Lower lobe of right lung (tissue), 2 donors: ENCODE data around the gene RIPOR3. TPM values are rescaled to one million over a fixed set of nuclear protein-coding genes. Genes with fewer than 3 reads are reported as not detected.
A peak's percentile ranks its signal among the peaks of the same experiment; 100 is the strongest.

Experiments
- ATAC-seq, 2 donors: fragments of 200-7000 bp; cut with Tn5 transposase; one replicate each; pipeline ENCODE4 v1.9.1; 2020 to 2022; ENCODE audit warnings: mild to moderate bottlenecking in 2 of 2, moderate library complexity in 2 of 2
- DNase-seq: peaks from one replicate; pipeline ENCODE4 v3.0.0-alpha.2; 2020
- H3K27ac ChIP-seq: fragments of 200-600 bp; one replicate; pipeline ENCODE4 v1.8.0; 2022
- H3K27me3 ChIP-seq: fragments of 200-600 bp; one replicate; pipeline ENCODE4 v1.8.0; 2022; ENCODE audit warnings: low read depth
- H3K36me3 ChIP-seq: fragments of 200-600 bp; one replicate; pipeline ENCODE4 v1.8.0; 2022; ENCODE audit warnings: mild to moderate bottlenecking
- H3K4me1 ChIP-seq: fragments of 200-600 bp; one replicate; pipeline ENCODE4 v1.8.0; 2022
- H3K4me3 ChIP-seq: fragments of 200-600 bp; one replicate; pipeline ENCODE4 v1.8.0; 2022; ENCODE audit warnings: mild to moderate bottlenecking
- H3K9me3 ChIP-seq: fragments of 200-600 bp; one replicate; pipeline ENCODE4 v1.8.0; 2022
- CTCF ChIP-seq: fragments of 200-600 bp; IDR thresholded peaks from one replicate; pipeline ENCODE4 v1.8.0; 2022; ENCODE audit warnings: antibody characterized with exemption, mild to moderate bottlenecking
- intact Hi-C: fragments of 100-400 bp; cut with DNase I; formaldehyde crosslinking; loops from one replicate; pipeline ENCODE4 v1.11.0; 2022
- total RNA-seq: library from RNA; stranded (reverse); fragmentation: NEBNext Ultra II Directional; extraction: Animal tissue kit (Norgen Biotek cat#: 25700); gene quantifications from one replicate; pipeline ENCODE4 v1.2.1, GENCODE V29; 2021
- donor health status: DM: no; HTN: yes; CAD: no; lungs with severe emphysema.

Gene RIPOR3
- total RNA-seq, 1 donor from 2014 or later, result 11.0 TPM

DNA sequence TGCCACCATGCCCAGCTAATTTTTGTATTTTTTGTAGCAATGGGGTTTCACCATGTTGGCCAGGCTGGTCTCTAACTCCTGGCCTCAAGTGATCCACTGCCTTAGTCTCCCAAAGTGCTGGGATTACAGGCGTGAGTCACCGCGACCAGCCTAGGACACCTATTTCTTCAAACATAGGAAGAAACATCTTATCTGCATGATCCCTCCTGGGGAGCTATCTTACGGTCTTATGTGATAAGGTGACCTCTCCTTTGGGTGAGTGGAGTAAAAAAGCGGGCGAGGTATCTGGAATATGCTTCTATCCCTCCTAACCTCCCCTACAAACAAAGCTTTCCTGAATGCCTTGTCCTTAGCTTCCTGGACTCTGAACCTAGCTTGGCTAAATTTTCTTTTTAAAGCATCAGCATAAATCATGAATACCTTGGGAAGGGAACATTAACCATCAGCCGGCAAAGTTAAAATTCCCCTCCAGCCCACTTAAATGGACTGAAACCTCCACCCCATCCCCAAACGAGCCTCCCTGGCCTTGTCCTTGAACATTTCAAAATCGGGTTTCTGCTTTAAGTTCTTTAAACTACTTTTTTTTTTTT, 24.5 kb downstream of the RIPOR3 start:
- no peak for ATAC-seq
- peaks cover 4% of the 10 kb centered on the region for H3K4me1 ChIP-seq
- no peaks in the 10 kb centered on the region for H3K9me3 ChIP-seq
- H3K27me3 ChIP-seq, result no peaks in the 10 kb centered on the region
- no peaks in the 10 kb centered on the region for H3K36me3 ChIP-seq
- no peak overlapping the region for H3K27ac ChIP-seq
- DNase-seq, result no peak
- TF ChIP-seq CTCF, result no peak
- intact Hi-C loops, result no loop called here
- no peak overlapping the region for H3K4me3 ChIP-seq

DNA sequence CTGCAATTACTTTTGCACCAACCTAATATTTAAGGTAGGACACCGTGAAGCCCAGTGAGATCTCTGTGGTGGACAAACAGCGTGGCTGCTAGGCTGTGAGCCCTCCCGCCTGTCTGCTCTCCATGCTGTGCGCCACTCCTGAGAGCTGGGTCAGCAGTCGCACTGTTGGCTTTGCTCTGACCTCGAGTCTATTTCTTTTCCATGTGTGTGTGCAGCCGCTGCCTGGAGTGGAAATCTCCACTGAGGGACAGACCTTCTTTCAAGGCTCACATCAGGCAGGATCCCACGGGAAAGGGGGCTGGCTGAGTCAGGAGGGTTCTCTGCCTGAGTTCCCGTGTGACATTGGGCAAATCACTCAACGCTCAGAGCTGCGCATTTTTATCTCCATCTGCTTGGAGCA, 27.1 kb downstream of the RIPOR3 start:
- Histone ChIP-seq H3K4me1 (peaks cover 17% of the 10 kb centered on the region), H3K27me3 (no peaks in the 10 kb centered on the region), H3K9me3 (no peaks in the 10 kb centered on the region), H3K27ac (no peak overlapping the region), H3K4me3 (no peak overlapping the region), H3K36me3 (no peaks in the 10 kb centered on the region)
- TF ChIP-seq CTCF, result no peak
- no peak for DNase-seq
- intact Hi-C loops, result no loop called here
- no peak for ATAC-seq

DNA sequence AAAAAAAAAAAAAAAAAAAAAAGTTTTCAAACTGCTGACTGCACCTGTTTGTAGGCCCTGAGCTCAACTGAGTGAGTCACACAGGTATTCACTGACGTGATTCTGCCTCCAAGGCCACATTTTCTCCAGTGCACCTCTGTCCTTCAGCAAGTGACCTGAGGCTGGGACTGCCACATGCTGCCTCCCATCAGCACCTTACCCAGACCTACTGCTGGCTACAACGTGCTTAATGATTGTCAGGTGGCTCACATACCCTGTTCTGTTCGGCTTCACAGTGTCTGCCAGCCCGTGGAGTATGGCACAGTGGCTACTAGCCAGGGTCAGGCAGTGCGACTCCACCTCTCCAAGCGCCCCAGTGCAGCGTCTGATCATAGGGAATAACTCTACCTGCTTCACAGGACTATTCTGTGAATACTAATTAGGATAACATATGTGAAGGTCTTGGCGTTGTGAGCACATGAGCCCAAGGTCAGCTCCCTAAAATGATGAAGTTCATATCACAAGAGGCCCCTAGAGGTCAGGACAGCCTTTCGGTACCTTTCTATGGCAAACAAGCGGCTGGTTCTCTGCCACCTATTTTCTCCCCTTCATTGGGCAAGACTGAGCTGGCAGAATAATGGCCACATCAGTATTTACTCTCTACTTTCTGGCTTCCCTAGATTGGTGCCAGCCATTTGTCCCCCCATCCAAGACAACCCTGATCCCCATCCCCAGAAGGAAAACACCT, 28.1 kb downstream of the RIPOR3 start:
- Histone ChIP-seq H3K4me1 (peaks cover 17% of the 10 kb centered on the region), H3K4me3 (no peak overlapping the region), H3K27me3 (no peaks in the 10 kb centered on the region), H3K9me3 (no peaks in the 10 kb centered on the region), H3K27ac (no peak overlapping the region), H3K36me3 (no peaks in the 10 kb centered on the region)
- DNase-seq, result no peak
- intact Hi-C loops, result no loop called here
- peak; percentile 25 for TF ChIP-seq CTCF
- ATAC-seq, result peak; percentile 75 to 79

DNA sequence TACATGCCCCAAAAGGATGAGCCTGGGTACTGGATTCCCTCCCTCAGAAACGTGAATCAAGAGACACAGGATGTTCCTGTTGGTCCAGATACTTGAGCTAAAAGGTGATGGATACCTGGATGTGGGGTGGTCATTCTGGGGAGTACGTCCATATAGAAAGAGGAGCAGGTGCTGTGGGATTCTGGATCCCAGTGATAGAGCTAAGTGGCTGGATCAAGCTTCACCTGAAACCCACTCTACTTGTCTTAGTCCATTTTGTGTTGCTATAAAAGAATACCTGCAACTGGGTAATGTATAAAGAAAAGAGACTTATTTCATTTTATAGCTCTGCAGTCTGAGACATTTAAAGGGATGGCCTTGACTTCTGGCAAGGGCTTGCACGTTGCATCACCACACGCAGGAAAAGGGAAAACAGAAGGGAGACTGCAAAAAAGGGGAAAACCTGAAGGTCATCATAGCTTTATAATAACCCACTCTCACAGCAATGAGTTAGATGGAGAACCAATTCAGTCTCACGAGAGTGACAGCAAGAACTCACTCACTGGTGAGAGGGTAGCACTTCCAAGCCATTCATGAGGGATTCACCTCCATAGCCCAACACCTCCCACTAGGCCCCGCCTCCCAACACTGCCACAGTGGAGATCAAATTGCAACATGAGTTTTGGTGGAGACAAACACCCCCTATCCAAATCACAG, 31.2 kb downstream of the RIPOR3 start:
- no peaks in the 10 kb centered on the region for H3K36me3 ChIP-seq
- H3K9me3 ChIP-seq, result no peaks in the 10 kb centered on the region
- H3K4me3 ChIP-seq, result no peak overlapping the region
- ATAC-seq (no peak), DNase-seq (no peak)
- intact Hi-C loops, result no loop called here
- H3K27me3 ChIP-seq, result no peaks in the 10 kb centered on the region
- peaks cover 19% of the 10 kb centered on the region for H3K4me1 ChIP-seq
- H3K27ac ChIP-seq, result no peak overlapping the region
- TF ChIP-seq CTCF, result no peak

- TF ChIP-seq CTCF, result no peak
- Histone ChIP-seq H3K9me3 (no peaks in the 10 kb centered on the region), H3K4me1 (peaks cover 23% of the 10 kb centered on the region), H3K27me3 (no peaks in the 10 kb centered on the region), H3K27ac (no peak overlapping the region), H3K36me3 (no peaks in the 10 kb centered on the region), H3K4me3 (no peak overlapping the region)
- ATAC-seq (no peak), DNase-seq (no peak)
- intact Hi-C loops, result no loop called here
Observed at GRCh38 chr20:50658804-50659380, 32.5 kb downstream of the RIPOR3 start.
